CD4-positive, alpha-beta T cell treated with Interleukin-21 for 1 hour (primary cell): Measurements from ENCODE around the gene PRR16.
"Not testable (repeated sequence)": the region's sequence is repeated elsewhere in the genome, so short reads cannot be mapped to it uniquely, and the experiment has no call there.

Experiments used
- DNase-seq: peaks from one replicate; pipeline ENCODE4 v3.0.0-alpha.2; 2020

PRR16 gene

DNA sequence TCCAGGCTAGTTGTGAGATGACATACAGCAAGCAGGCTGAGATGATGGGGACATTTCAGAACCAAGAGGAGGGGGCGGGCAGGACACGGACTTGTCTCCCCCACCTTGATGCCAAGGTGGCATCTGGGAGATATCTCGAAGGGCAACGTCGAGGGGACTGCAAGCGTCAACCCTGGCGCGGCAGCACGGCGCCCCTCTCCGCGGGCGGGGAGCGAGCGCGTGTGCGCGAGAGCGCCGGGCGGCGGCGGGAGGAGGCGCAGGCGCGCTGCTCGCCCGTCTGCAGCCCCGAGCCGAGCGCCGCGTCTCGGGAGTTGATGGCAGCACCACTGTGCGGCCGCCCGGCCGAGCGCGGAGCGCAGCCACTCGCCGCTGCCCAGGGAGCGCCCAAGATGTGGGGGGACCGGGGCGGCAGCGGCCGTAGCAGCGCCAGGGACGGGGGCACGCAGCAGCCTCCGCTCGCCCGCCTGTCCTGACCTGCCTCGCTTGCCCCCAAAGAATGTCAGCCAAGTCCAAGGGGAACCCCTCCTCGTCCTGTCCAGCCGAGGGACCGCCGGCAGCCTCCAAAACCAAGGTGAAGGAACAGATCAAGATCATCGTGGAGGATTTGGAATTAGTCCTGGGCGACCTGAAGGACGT, at the start of gene PRR16:
Gene PRR16, plus strand, starts transcription at position 310 of the 636 bp plus-strand sequence.
- no peak for DNase-seq

GRCh38 chr5:120415985-120416384, 48.1 kb upstream of the PRR16 start:
- no peak for DNase-seq

- no peak for DNase-seq
Observed at GRCh38 chr5:120419127-120419526, 45.0 kb upstream of the PRR16 start.

DNA sequence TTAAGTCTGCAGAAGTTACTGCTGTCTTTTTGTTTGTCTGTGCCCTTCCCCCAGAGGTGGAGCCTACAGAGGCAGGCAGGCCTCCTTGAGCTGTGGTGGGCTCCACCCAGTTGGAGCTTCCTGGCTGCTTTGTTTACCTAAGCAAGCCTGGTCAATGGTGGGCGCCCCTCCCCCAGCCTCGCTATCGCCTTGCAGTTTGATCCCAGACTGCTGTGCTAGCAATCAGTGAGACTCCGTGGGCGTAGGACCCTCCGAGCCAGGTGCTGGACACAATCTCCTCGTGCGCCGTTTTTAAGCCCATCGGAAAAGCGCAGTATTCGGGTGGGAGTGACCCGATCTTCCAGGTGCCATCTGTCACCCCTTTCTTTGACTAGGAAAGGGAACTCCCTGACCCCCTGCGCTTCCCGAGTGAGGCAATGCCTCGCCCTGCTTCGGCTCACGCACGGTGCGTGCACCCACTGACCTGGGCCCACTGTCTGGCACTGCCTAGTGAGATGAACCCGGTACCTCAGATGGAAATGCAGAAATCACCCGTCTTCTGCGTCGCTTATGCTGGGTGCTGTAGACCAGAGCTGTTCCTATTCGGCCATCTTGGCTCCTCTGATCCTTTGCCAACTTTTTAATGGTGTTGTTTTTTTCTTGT, 37.3 kb upstream of the PRR16 start:
- not testable (repeated sequence) for DNase-seq

DNA sequence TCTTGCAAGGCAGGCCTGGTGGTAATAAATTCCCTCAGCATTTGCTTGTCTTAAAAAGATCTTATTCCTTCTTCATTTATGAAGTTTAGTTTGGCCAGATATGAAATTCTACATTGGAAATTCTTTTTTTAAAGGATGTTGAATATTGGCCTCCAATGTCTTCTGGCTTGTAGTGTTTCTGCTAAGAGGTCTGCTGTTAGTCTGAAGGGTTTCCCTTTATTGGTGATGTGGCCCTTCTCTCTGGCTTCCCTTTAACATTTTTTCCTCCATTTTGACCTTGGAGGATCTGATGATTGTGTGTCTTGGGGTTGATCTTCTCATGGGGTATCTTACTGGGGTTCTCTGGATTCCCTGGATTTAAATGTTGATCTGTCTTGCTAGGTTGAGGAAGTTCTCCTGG, 33.5 kb upstream of the PRR16 start:
- DNase-seq = no peak

DNA sequence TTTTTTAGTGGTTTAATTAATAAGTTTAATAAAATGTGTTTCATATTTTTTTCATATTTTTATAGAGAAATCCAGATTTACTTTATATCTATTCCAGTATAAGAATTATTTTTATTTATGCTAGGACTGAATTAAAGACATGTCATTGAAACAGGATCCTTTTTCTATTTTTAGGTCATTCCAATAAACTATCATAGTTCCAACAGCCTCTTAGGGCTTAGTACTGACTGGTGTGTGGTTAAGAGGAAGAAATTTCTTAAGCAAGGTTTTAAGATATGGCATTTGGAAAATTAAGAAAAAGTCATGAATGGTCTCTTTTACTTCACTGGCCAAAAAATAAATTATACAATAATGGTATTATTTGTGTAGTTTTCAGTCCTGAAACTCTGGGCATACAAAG, 31.2 kb upstream of the PRR16 start:
- DNase-seq = no peak

DNA sequence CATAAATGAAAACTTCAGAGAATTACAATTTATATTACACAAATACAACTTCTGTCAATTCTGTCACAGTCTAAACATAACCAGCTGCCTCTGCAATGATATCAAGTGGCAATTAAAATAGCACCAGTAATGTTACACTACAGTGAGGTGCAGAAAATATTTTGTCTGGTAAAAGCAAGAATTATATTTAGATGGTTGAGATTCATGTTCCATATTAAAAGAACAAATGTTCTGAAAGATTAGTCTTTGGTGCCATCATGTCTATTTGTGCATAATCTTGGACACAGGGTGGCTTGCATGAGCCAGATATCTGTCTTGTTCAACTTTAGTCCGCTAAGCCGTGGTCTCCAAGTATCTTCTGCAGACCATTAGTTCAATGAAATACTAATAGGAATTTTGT, 29.0 kb upstream of the PRR16 start:
- no peak for DNase-seq

- DNase-seq = no peak
Observed at GRCh38 chr5:120436996-120437395, 27.1 kb upstream of the PRR16 start.

- DNase-seq = no peak
Observed at GRCh38 chr5:120442694-120443093, 21.4 kb upstream of the PRR16 start.

GRCh38 chr5:120443607-120444006, 20.5 kb upstream of the PRR16 start:
- DNase-seq = no peak

- DNase-seq = no peak
Observed at GRCh38 chr5:120446068-120446492, 18.0 kb upstream of the PRR16 start.

- no peak for DNase-seq
Observed at GRCh38 chr5:120446901-120447300, 17.2 kb upstream of the PRR16 start.

- no peak for DNase-seq
Observed at GRCh38 chr5:120447706-120448239, 16.3 kb upstream of the PRR16 start.

DNA sequence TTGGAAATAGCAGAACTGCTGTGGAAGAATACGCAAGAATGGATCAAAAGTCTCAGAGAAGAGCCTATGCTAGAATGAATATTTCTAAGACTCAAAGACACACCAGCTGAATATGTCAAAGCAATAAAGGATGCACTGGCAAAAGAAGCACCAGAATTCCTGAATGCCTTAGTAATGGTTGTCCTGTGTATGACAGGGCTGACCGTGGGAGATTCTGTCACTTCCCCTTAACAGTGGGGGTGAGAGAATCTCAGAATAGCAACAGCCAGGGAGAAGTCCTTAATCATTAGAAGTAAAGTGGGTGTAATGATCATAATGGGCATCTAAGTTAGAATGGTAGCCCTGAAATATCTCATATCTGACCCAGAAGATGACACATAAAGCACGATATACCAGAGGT, 14.6 kb upstream of the PRR16 start:
- DNase-seq = no peak

DNA sequence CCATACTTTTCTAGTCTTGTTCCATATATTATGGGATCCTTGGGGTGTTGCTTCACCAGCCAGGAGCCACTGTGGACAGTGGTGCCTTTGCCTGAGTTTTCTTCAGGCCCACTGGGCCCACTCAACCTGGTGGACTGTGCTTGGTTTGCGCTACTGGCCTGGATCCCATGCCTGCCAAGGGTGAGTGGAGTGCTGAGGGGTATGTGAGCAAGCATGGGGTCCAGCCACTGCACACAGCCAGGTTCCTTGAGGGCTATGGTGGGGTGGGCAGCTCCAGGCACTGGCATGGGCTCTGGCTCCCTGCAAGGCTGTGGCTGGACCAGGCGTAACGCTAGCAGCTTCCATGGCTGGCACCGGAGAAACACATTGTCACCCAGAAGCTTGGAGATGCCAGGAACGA, 13.2 kb upstream of the PRR16 start:
- no peak for DNase-seq

GRCh38 chr5:120451445-120451844, 12.7 kb upstream of the PRR16 start:
- DNase-seq = no peak

DNA sequence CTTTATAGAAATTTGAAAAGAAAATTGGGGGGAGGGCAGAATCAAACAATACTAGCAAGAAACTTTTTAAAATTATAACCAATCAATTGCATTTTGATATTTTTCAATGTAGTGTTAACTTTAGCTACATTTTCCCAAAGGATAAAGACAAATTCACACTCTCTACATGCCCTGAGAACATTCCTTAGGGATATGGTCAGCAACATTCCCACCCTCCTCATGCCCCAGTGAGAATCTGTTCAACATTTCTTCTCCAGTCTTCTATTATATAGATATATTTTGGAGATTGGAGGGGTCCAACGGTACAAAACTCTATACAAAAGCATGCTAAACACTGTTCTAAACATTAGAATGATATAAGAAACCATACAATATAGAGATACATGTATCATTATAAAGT, 11.6 kb upstream of the PRR16 start:
- DNase-seq = no peak

GRCh38 chr5:120454094-120454798, 9.9 kb upstream of the PRR16 start:
- DNase-seq = no peak

DNA sequence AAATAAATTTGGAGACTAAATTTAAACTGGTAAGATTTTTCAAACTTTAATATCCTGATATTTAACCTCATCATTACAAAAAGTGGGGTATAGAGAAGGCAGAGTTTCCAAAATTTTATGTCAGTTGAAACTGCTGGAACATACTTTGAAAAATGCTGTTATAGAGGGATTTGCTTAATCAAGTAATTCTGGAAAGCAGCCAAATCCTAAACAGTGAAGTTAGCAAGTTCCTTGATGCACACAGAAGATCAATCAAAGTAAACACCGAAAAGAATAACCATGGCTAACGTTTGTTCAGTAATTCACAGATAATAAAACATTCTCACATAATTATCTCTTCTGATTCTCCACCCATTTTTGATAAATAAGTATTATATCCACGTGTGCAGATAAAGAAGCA, 8.1 kb upstream of the PRR16 start:
- no peak for DNase-seq

DNA sequence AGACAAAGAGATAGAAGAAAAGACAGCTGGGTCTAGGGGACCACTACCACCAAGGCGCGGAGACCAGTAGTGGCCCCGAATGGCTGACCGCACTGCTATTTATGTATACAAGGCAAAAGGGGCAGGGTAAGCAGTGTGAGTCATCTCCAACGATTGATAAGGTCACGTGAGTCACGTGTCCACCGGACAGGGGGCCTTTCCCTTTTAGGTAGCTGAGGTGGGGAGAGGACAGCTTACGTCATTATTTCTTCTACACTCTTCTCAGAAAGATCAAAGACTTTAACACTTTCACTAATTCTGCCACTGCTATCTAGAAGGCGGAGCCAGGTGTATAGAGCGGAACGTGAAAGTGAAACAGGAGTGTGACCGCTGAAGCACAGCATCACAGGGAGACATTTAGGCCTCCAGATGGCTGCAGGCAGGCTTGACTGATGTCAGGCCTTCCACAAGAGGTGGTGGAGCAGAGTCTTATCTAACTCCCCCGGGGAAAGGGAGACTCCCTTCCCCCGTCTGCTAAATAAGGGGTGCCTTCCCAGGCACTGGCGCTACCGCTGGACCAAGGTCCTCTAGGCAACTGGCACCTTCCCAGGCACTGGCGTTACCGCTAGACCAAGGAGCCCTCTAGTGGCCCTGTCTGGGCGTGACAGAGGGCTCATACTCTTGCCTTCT, 6.1 kb upstream of the PRR16 start:
- peak; percentile 45 for DNase-seq

DNA sequence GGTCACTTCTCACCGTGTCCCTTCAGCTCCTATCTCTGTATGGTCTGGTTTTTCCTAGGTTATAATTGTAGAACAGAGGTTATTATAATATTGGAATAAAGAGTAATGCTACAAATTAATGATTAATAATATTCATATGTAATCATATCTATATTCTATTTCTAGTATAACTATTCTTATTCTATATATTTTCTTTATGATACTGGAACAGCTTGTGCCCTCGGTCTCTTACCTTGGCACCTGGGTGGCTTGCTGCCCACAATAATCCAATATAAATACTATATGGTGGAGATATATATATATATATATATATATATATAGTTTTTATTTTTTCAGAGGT, 5.6 kb upstream of the PRR16 start:
- not testable (repeated sequence) for DNase-seq

DNA sequence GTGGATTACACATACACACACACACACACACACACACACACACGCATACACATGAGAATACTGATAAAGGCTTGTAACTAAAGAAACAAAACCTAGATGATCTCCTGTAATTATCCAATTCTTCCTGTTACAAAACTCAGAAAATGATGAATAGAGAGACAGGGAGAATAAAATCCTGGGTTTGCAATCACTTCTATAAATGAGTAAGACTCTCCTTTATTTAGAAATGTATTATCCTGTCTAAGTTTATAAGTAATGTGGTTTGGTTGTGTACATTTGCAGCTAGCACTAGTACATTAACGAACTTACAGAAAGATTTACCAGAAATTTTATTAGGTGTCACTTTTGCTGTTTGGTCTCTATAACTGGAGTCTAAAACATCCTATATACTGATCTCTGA, 2.8 kb upstream of the PRR16 start:
- no peak for DNase-seq

DNA sequence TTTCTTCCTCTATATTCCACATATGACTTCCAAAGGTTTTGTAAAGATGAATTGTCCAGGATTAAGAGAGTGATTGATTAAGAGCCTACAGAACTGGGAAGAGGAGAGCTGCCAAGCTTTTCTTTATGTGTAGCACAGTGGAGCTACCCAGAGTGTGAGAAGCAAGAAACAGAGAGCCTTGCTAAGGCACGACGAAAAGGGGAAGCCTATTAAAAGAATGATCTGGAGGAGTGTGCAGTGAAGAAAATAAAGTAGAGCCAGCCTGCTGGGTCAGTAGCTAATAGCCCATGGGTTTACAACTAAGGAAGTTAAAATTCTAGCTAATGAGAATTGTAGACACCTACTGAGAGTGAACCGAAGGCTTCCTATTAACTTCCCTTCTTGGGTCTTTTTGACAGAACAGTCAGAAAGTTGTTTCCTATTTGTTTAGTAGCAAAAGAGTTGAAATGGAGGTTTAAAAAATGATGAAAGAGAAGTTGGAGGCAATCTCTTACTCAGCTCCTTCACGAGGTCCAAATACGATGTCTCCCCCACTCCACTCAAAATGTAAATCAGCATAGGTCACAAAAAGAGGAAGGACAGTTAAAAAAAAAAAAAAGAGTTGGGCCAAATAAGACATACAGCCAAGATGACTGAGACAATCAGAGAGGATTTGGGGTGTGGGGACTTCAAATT, 957 bp upstream of the PRR16 start:
- no peak for DNase-seq
